Stimulated activated CD8-positive, alpha-beta memory T cell treated with anti-CD3 and anti-CD28 coated beads, Interleukin-4, amount 100 ng/mL, for 48 hours (primary cell): ENCODE data around the gene EFHC2.

Source experiments
- DNase-seq: peaks from one replicate; pipeline ENCODE4 v3.0.0-alpha.2; 2020

The EFHC2 gene

GRCh38 chrX:44143061-44143602, 200.3 kb downstream of the EFHC2 start:
- no peak for DNase-seq

GRCh38 chrX:44130189-44130588, 213.3 kb downstream of the EFHC2 start:
- no peak for DNase-seq

- DNase-seq = no peak
Observed at GRCh38 chrX:44113337-44113736, 230.1 kb downstream of the EFHC2 start.

GRCh38 chrX:44106864-44107263, 236.6 kb downstream of the EFHC2 start:
- DNase-seq = no peak

- DNase-seq = no peak
Observed at GRCh38 chrX:44105228-44105913, 238.1 kb downstream of the EFHC2 start.

GRCh38 chrX:44104699-44105098, 238.8 kb downstream of the EFHC2 start:
- DNase-seq = no peak

- no peak for DNase-seq
Observed at GRCh38 chrX:44101281-44101680, 242.2 kb downstream of the EFHC2 start.

- no peak for DNase-seq
Observed at GRCh38 chrX:44099366-44099765, 244.1 kb downstream of the EFHC2 start.
